ENCODE data around the gene ATP5MK. TPM values are rescaled to one million over a fixed set of nuclear protein-coding genes. Genes with fewer than 3 reads are reported as not detected.

The ATP5MK gene, protein sequence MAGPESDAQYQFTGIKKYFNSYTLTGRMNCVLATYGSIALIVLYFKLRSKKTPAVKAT
- 74.7 and 117 TPM in 2 replicates for total RNA-seq (2014; rRNA removed; shearing (Covaris generic))
- 276 and 307 TPM in 2 replicates for total RNA-seq (2022)
- Bru-seq, nascent RNA, result percentile 80 among the genes with signal in this experiment
- percentile 85 among the genes with signal in this experiment for BruChase-seq, experiment 1, labeled RNA remaining after a 6-hour chase
- percentile 78 among the genes with signal in this experiment for BruChase-seq, experiment 2, labeled RNA remaining after a 2-hour chase
- long read RNA-seq, transcript ATP5MD-201 (4 exons, 364 nt), result major isoform, 229 of 254 reads
- long read RNA-seq, transcript ATP5MD-204 (5 exons, 626 nt), result minor isoform, 23 of 254 reads
- long read RNA-seq, partial matches to known transcripts, result 1 of 254 reads
- long read RNA-seq, other reads (novel, unspliced or antisense), result 1 of 254 reads

- peak within 1 kb of the TSS; percentile 89 for H3K4me3 ChIP-seq (ENCODE audit: low read depth, low read length, poor library complexity, severe bottlenecking)
- peaks cover 11% of the 10 kb centered on the region; the same call in 1 of the 2 replicates for H4K20me1 ChIP-seq (ENCODE audit: insufficient read depth, low read length)
- intact Hi-C loops (cut with micrococcal nuclease; ENCODE audit: unreplicated experiment), result loop anchor here (1.0 to 2.0 kb wide), 2 partner anchors 28 to 477 kb away; partner anchors contain the start of gene CNNM2
- peak; percentile 99 for DNase-seq (ENCODE audit: low spot score)
- H3K4me2 ChIP-seq (ENCODE audit: low read length), result peak within 1 kb of the TSS; percentile 87
- no peaks in the 10 kb centered on the region for H3K9me2 ChIP-seq (ENCODE audit: insufficient read depth, low read length)
- H3K27ac ChIP-seq (ENCODE audit: low read depth, low read length, poor library complexity, severe bottlenecking), result peak within 1 kb of the TSS; percentile 55
- H3K9me3 ChIP-seq (ENCODE audit: low read length), result no peaks in the 10 kb centered on the region
- CTCF ChIA-PET (ENCODE audit: unreplicated experiment), result no interaction called here
- peaks cover 31% of the 10 kb centered on the region for H3K4me1 ChIP-seq (ENCODE audit: insufficient read depth, low read length, poor library complexity, severe bottlenecking)
- H3K79me2 ChIP-seq (ENCODE audit: insufficient read depth, low read depth, low read length), result peaks cover 67% of the 10 kb centered on the region
- peak within 1 kb of the TSS; percentile 75 for H2AFZ ChIP-seq (ENCODE audit: low read length)
- TF ChIP-seq CTCF (conservative IDR thresholded peaks at IDR 0.05; ENCODE audit: low read length), result no peak; the same call in 1 of the 2 replicates
- no peak for TF ChIP-seq EZH2phosphoT487 (IDR thresholded peaks at IDR 0.05; ENCODE audit: borderline replicate concordance, low read depth, low read length)
- BruUV-seq (replicated peaks), result TSS peak; percentile 83
- POLR2A ChIA-PET, result interaction anchor here (0.9 to 1.3 kb wide), 5 partner anchors 9 to 108 kb away, joined by 3 to 5 read pairs (median 3); no protein-coding TSS in a partner anchor
- peaks cover 73% of the 10 kb centered on the region for H3K36me3 ChIP-seq (ENCODE audit: insufficient read depth, low read length)
Measured at GRCh38 chr10:103396067-103396788, at the start of gene ATP5MK, which contains the start of gene PDCD11. Gene ATP5MK (minus strand): TSS chr10:103396475. CDS start chr10:103392457, 4,018 bp downstream. Gene PDCD11 (plus strand): TSS chr10:103396626. CDS start chr10:103398427, 1,801 bp downstream.

DNA sequence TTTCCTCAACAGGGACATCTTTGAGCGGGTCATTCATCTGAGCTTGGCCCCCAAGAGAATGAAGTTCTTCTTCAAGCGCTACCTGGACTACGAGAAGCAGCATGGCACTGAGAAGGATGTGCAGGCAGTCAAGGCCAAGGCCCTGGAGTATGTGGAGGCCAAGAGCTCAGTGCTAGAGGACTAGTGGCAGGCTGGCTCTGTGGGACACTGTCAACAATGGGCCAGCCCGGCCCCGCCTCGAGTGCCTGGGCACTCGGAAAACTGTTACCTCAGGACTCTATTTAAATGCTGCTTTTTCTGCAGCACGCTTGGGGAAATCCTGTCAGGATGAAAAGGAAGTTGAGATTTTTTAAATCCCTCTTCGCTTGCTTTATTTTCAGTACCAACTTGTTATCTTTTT lies 49.1 kb upstream of the ATP5MK start:
- Histone ChIP-seq H3K36me3 (ENCODE audit: insufficient read depth, low read length) (peaks cover 79% of the 10 kb centered on the region), H3K9me3 (ENCODE audit: low read length) (no peaks in the 10 kb centered on the region), H2AFZ (ENCODE audit: low read length) (no peak overlapping the region), H3K4me2 (ENCODE audit: low read length) (no peak overlapping the region), H3K27ac (ENCODE audit: low read depth, low read length, poor library complexity, severe bottlenecking) (no peak overlapping the region), H3K4me3 (ENCODE audit: low read depth, low read length, poor library complexity, severe bottlenecking) (no peak overlapping the region), H3K9me2 (ENCODE audit: insufficient read depth, low read length) (no peaks in the 10 kb centered on the region), H3K4me1 (ENCODE audit: insufficient read depth, low read length, poor library complexity, severe bottlenecking) (no peaks in the 10 kb centered on the region), H4K20me1 (ENCODE audit: insufficient read depth, low read length) (no peaks in the 10 kb centered on the region), H3K79me2 (ENCODE audit: insufficient read depth, low read depth, low read length) (no peaks in the 10 kb centered on the region)
- intact Hi-C loops (cut with micrococcal nuclease; ENCODE audit: unreplicated experiment), result no loop called here
- POLR2A ChIA-PET, result no interaction called here
- no TSS peak for BruUV-seq (replicated peaks)
- CTCF ChIA-PET (ENCODE audit: unreplicated experiment), result no interaction called here
- no peak for DNase-seq (ENCODE audit: low spot score)
- no peak for TF ChIP-seq CTCF (conservative IDR thresholded peaks at IDR 0.05; ENCODE audit: low read length)
- TF ChIP-seq EZH2phosphoT487 (IDR thresholded peaks at IDR 0.05; ENCODE audit: borderline replicate concordance, low read depth, low read length), result no peak

All from OCI-LY7 (cell line).